ENCODE data around the gene ZNF619. TPM values are rescaled to one million over a fixed set of nuclear protein-coding genes. Genes with fewer than 3 reads are reported as not detected.

ZNF619 gene
- total and polyA plus RNA-seq, 2 experiments from 2014 or later = 0.15 TPM; not detected in 1

- Histone ChIP-seq H3K9me3 (ENCODE audit: low read depth) (no peaks in the 10 kb centered on the region), H3K36me3 (peaks cover 39% of the 10 kb centered on the region)
These were observed 57.4 kb downstream of the ZNF619 start for GRCh38 chr3:40534283-40534682.

More at GRCh38 chr3:40534283-40534682, 57.4 kb downstream of the ZNF619 start:
- Histone ChIP-seq H3K4me3 (no peak overlapping the region), H3K4me1 (ENCODE audit: low read depth) (no peaks in the 10 kb centered on the region), H3K27ac (no peak overlapping the region), H3K27me3 (no peaks in the 10 kb centered on the region)
- no peak for TF ChIP-seq CTCF (IDR thresholded peaks at IDR 0.05; ENCODE audit: low read depth, low read length)
- no peak for DNase-seq (ENCODE audit: low read depth in 1 of 2, low spot score in 1 of 2)

Other genes starting within 250 kb of the ZNF619 start
- gene EIF1B, start 167.4 kb upstream of the ZNF619 start, total RNA-seq = 18.0 and 23.3 TPM in 2 replicates
- 187 and 221 TPM in 2 replicates for gene EIF1B, start 167.4 kb upstream of the ZNF619 start, polyA plus RNA-seq
- 0.42 and 0.66 TPM in 2 replicates for gene ENTPD3, start 89.9 kb upstream of the ZNF619 start, total RNA-seq
- gene ENTPD3, start 89.9 kb upstream of the ZNF619 start, polyA plus RNA-seq = 0.16 and 1.1 TPM in 2 replicates
- 427 and 486 TPM in 2 replicates for gene RPL14, start 19.8 kb upstream of the ZNF619 start, total RNA-seq
- gene RPL14, start 19.8 kb upstream of the ZNF619 start, polyA plus RNA-seq = 408 and 465 TPM in 2 replicates
- 7.5 and 8.8 TPM in 2 replicates for gene ZNF620, start 28.9 kb downstream of the ZNF619 start, total RNA-seq
- gene ZNF620, start 28.9 kb downstream of the ZNF619 start, polyA plus RNA-seq = 8.3 and 10.2 TPM in 2 replicates
- gene ZNF621, start 47.8 kb downstream of the ZNF619 start, total RNA-seq = 10.9 and 17.3 TPM in 2 replicates
- 6.9 and 12.9 TPM in 2 replicates for gene ZNF621, start 47.8 kb downstream of the ZNF619 start, polyA plus RNA-seq

Measured in cardiac muscle cell (in vitro differentiated cells and primary cell).